GM23338 (cell line): ENCODE results near the gene CPNE6. TPM values are rescaled to one million over a fixed set of nuclear protein-coding genes. Genes with fewer than 3 reads are reported as not detected.

ENCODE experiments used
- ATAC-seq: fragments of 200-7000 bp; cut with Tn5 transposase; 3 replicates; pipeline ENCODE4 v1.9.1; 2020
- DNase-seq: peaks from one replicate; pipeline ENCODE4 v3.0.0-alpha.2; 2015; ENCODE audit warnings: low spot score
- H2AFZ ChIP-seq: fragments of 200-600 bp; sonication (generic); 2 replicates; pipeline ENCODE4 v1.8.0; 2016; ENCODE audit warnings: antibody characterized with exemption, mild to moderate bottlenecking, moderate library complexity
- H3F3A ChIP-seq: fragments of 200-600 bp; sonication (generic); replicated peaks from 2 replicates; pipeline ENCODE4 v1.8.0; 2017; ENCODE audit warnings: antibody characterized with exemption, mixed run types, low read depth
- H3K27ac ChIP-seq: fragments of 200-600 bp; sonication (generic); 2 replicates; pipeline ENCODE4 v1.6.1; 2016; ENCODE audit warnings: low read depth
- H3K27me3 ChIP-seq: fragments of 200-600 bp; sonication (generic); 2 replicates; pipeline ENCODE4 v1.8.0; 2016; ENCODE audit warnings: mild to moderate bottlenecking, mixed run types, moderate library complexity; ENCODE audit not compliant: insufficient read depth
- H3K36me3 ChIP-seq: fragments of 200-600 bp; sonication (generic); 2 replicates; pipeline ENCODE4 v1.8.0; 2016; ENCODE audit warnings: mild to moderate bottlenecking; ENCODE audit not compliant: insufficient read depth
- H3K4me1 ChIP-seq: fragments of 200-600 bp; sonication (generic); 2 replicates; pipeline ENCODE4 v1.8.0; 2016; ENCODE audit warnings: mild to moderate bottlenecking, moderate library complexity; ENCODE audit not compliant: insufficient read depth
- H3K4me2 ChIP-seq: fragments of 200-600 bp; sonication (generic); 2 replicates; pipeline ENCODE4 v1.7.1; 2017; ENCODE audit warnings: mixed run types
- H3K4me3 ChIP-seq: fragments of 200-600 bp; sonication (generic); 2 replicates; pipeline ENCODE4 v1.6.1; 2016; ENCODE audit warnings: mixed run types
- H3K79me2 ChIP-seq: fragments of 200-600 bp; sonication (generic); replicated peaks from 2 replicates; pipeline ENCODE4 v1.8.0; 2017; ENCODE audit warnings: mild to moderate bottlenecking; ENCODE audit not compliant: insufficient read depth
- H3K9me2 ChIP-seq: fragments of 200-600 bp; sonication (generic); 2 replicates; pipeline ENCODE4 v1.8.0; 2017; ENCODE audit not compliant: insufficient read depth
- H4K20me1 ChIP-seq: fragments of 200-600 bp; sonication (generic); replicated peaks from 2 replicates; pipeline ENCODE4 v1.8.0; 2017; ENCODE audit warnings: mild to moderate bottlenecking; ENCODE audit not compliant: insufficient read depth
- H3K27ac Mint-ChIP-seq: 2 replicates; pipeline ENCODE4 v1.8.0; 2020; ENCODE audit warnings: inconsistent platforms, mild to moderate bottlenecking, moderate library complexity, mixed read lengths
- H3K27me3 Mint-ChIP-seq: 3 replicates; pipeline ENCODE4 v1.8.0; 2022; ENCODE audit warnings: low read depth, mild to moderate bottlenecking, moderate library complexity, mixed read lengths, inconsistent platforms; ENCODE audit not compliant: insufficient read depth, poor library complexity
- H3K36me3 Mint-ChIP-seq: 3 replicates; pipeline ENCODE4 v1.8.0; 2021; ENCODE audit warnings: low read depth, mild to moderate bottlenecking, inconsistent platforms, moderate library complexity, mixed read lengths
- H3K4me1 Mint-ChIP-seq: 3 replicates; pipeline ENCODE4 v1.8.0; 2020; ENCODE audit warnings: mild to moderate bottlenecking, inconsistent platforms, mixed read lengths
- H3K4me3 Mint-ChIP-seq: 3 replicates; pipeline ENCODE4 v1.8.0; 2021; ENCODE audit warnings: moderate library complexity, mild to moderate bottlenecking, inconsistent platforms, mixed read lengths
- H3K9me3 Mint-ChIP-seq: 3 replicates; pipeline ENCODE4 v1.8.0; 2020; ENCODE audit warnings: moderate library complexity, mild to moderate bottlenecking, inconsistent platforms, mixed read lengths
- EZH2phosphoT487 ChIP-seq: fragments of 200-600 bp; sonication (generic); IDR thresholded peaks from one replicate; pipeline ENCODE4 v1.8.1; 2018; ENCODE audit warnings: antibody characterized with exemption; ENCODE audit not compliant: unreplicated experiment
- POLR2AphosphoS5 ChIP-seq: IDR thresholded peaks from 2 replicates; pipeline ENCODE4 v1.6.1; 2016; ENCODE audit warnings: antibody characterized with exemption, low read depth
- ZNF114 ChIP-seq: fragments of 250-450 bp; sonication (Bioruptor Pico); IDR thresholded peaks from 2 replicates; pipeline ENCODE4 v1.5.0; 2020; ENCODE audit warnings: mild to moderate bottlenecking, moderate library complexity
- polyA plus RNA-seq: library from polyadenylated mRNA; unstranded; fragments of >200 nt; fragmentation: Nextera tagmentation; extraction: Ambion mirVana; gene quantifications from 2 replicates; pipeline ENCODE4 v1.2.1, GENCODE V29; 2016
- total RNA-seq: library from RNA; depleted of rRNA; stranded (reverse); fragments of >200 nt; shearing (Covaris generic); gene quantifications from 2 replicates; pipeline ENCODE4 v1.2.3, GENCODE V29; 2014
- TF ChIP-seq, protein P1 (sequence below): fragments of 250-450 bp; sonication (Bioruptor Pico); IDR thresholded peaks from 2 replicates; pipeline ENCODE4 v1.5.0; 2020; ENCODE audit warnings: mild to moderate bottlenecking, moderate library complexity
- TF ChIP-seq, protein P2 (sequence below): IDR thresholded peaks from 2 replicates; pipeline ENCODE4 v1.6.1; 2016; ENCODE audit warnings: antibody characterized with exemption
- TF ChIP-seq, protein P3 (sequence below): IDR thresholded peaks from one replicate; pipeline ENCODE4 v1.6.1; 2018; ENCODE audit warnings: antibody characterized with exemption; ENCODE audit not compliant: unreplicated experiment

The CPNE6 gene
- total and polyA plus RNA-seq, 2 experiments from 2014 or later: 0.16 TPM; not detected in 1

DNA sequence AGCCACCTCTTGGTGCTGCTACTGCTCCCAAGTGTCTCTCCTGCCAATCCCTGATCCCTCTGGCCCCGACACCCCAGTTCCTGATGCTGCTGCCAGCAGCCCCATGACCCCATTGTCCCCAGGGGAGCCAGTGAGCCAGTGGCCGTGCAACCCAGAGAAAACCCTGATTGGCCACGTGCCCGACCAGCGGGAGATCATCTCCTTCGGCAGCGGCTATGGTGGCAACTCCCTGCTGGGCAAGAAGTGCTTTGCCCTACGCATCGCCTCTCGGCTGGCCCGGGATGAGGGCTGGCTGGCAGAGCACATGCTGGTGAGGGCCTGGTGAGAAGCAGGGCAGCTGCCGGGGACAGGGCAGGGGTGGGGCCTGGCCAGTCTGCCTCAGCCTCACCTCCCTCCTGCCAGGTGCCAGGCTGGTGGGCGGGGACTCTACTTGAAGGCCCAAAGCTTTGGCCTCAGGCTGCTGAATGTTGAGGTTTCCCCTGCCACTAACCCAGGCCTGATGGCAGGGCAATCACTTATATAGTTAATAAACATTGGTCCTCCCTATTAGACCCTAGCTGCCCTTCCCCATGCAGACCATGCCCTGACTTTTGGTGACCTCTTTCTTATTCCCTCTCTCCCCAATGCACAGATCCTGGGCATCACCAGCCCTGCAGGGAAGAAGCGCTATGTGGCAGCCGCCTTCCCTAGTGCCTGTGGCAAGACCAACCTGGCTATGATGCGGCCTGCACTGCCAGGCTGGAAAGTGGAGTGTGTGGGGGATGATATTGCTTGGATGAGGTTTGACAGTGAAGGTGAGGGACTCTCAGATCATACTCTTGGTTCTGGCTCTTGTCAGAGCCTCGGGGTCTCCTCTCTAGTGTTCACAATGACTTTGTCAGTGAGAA is 27.8 kb downstream of the CPNE6 start:
- no peak overlapping the region for H3K27ac Mint-ChIP-seq

DNA sequence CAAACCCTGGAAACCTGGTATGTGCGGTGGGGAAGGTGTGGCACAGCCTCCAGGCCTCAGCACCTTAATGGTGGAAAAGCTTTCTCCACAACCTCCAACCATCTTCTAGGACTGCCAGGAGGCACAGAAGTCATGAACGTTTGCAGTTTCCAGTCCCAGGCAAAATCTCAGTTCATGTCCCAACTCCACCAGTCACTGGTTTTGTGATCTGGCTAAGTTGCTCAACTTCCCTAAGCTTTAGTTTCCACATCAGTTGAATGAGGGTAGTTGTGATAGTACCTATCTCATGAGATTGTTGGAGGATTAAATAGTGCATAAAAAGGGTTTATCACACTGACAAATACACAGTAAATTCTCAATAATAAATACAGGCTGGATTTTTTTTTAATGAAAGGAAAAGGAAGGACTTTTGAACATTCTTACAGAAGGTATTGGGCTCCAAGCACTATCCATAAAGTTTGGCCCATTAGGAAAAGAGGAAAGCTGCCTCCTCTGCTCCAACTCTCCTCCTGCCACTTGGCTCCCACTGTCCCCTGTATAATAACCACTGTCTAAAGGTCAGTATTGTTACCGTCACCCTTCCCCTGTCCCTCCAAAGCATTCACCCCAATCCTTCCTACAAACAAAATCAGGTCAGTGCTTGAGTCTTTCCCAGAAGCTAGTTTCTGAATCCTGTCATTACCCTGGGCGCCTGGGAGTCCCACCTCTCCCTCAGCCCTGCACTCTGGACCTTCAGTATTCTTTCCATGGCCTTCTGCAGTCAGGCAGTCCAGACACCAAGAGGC is 29.0 kb downstream of the CPNE6 start:
- Histone ChIP-seq H3K27ac (no peak overlapping the region), H3K4me1 (peaks cover 6% of the 10 kb centered on the region), H3K4me3 (no peak overlapping the region), H3F3A (peaks cover 10% of the 10 kb centered on the region; the same call in 1 of the 2 replicates), H3K79me2 (peaks cover 11% of the 10 kb centered on the region), H4K20me1 (peaks cover 5% of the 10 kb centered on the region; the same call in 1 of the 2 replicates), H3K9me2 (no peaks in the 10 kb centered on the region), H3K27me3 (no peaks in the 10 kb centered on the region), H3K4me2 (no peak overlapping the region), H2AFZ (no peak overlapping the region), H3K36me3 (peaks cover 31% of the 10 kb centered on the region)
- no peak overlapping the region for H3K27ac Mint-ChIP-seq
- H3K4me1 Mint-ChIP-seq: peaks cover 12% of the 10 kb centered on the region
- H3K27me3 Mint-ChIP-seq: peaks cover 11% of the 10 kb centered on the region
- peaks cover 14% of the 10 kb centered on the region for H3K9me3 Mint-ChIP-seq
- H3K4me3 Mint-ChIP-seq: no peak overlapping the region
- H3K36me3 Mint-ChIP-seq: peaks cover 92% of the 10 kb centered on the region
- no peak for ATAC-seq
- DNase-seq: no peak
- TF ChIP-seq, protein P1, sequence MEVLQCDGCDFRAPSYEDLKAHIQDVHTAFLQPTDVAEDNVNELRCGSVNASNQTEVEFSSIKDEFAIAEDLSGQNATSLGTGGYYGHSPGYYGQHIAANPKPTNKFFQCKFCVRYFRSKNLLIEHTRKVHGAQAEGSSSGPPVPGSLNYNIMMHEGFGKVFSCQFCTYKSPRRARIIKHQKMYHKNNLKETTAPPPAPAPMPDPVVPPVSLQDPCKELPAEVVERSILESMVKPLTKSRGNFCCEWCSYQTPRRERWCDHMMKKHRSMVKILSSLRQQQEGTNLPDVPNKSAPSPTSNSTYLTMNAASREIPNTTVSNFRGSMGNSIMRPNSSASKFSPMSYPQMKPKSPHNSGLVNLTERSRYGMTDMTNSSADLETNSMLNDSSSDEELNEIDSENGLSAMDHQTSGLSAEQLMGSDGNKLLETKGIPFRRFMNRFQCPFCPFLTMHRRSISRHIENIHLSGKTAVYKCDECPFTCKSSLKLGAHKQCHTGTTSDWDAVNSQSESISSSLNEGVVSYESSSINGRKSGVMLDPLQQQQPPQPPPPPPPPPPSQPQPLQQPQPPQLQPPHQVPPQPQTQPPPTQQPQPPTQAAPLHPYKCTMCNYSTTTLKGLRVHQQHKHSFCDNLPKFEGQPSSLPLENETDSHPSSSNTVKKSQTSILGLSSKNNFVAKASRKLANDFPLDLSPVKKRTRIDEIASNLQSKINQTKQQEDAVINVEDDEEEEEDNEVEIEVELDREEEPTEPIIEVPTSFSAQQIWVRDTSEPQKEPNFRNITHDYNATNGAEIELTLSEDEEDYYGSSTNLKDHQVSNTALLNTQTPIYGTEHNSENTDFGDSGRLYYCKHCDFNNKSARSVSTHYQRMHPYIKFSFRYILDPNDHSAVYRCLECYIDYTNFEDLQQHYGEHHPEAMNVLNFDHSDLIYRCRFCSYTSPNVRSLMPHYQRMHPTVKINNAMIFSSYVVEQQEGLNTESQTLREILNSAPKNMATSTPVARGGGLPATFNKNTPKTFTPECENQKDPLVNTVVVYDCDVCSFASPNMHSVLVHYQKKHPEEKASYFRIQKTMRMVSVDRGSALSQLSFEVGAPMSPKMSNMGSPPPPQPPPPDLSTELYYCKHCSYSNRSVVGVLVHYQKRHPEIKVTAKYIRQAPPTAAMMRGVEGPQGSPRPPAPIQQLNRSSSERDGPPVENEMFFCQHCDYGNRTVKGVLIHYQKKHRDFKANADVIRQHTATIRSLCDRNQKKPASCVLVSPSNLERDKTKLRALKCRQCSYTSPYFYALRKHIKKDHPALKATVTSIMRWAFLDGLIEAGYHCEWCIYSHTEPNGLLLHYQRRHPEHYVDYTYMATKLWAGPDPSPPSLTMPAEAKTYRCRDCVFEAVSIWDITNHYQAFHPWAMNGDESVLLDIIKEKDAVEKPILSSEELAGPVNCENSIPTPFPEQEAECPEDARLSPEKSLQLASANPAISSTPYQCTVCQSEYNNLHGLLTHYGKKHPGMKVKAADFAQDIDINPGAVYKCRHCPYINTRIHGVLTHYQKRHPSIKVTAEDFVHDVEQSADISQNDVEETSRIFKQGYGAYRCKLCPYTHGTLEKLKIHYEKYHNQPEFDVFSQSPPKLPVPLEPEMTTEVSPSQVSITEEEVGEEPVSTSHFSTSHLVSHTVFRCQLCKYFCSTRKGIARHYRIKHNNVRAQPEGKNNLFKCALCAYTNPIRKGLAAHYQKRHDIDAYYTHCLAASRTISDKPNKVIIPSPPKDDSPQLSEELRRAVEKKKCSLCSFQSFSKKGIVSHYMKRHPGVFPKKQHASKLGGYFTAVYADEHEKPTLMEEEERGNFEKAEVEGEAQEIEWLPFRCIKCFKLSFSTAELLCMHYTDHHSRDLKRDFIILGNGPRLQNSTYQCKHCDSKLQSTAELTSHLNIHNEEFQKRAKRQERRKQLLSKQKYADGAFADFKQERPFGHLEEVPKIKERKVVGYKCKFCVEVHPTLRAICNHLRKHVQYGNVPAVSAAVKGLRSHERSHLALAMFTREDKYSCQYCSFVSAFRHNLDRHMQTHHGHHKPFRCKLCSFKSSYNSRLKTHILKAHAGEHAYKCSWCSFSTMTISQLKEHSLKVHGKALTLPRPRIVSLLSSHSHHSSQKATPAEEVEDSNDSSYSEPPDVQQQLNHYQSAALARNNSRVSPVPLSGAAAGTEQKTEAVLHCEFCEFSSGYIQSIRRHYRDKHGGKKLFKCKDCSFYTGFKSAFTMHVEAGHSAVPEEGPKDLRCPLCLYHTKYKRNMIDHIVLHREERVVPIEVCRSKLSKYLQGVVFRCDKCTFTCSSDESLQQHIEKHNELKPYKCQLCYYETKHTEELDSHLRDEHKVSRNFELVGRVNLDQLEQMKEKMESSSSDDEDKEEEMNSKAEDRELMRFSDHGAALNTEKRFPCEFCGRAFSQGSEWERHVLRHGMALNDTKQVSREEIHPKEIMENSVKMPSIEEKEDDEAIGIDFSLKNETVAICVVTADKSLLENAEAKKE: no peak
- no peak for TF ChIP-seq POLR2AphosphoS5
- TF ChIP-seq, protein P2, sequence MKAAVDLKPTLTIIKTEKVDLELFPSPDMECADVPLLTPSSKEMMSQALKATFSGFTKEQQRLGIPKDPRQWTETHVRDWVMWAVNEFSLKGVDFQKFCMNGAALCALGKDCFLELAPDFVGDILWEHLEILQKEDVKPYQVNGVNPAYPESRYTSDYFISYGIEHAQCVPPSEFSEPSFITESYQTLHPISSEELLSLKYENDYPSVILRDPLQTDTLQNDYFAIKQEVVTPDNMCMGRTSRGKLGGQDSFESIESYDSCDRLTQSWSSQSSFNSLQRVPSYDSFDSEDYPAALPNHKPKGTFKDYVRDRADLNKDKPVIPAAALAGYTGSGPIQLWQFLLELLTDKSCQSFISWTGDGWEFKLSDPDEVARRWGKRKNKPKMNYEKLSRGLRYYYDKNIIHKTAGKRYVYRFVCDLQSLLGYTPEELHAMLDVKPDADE: no peak

More for the DNA sequence above, 27.8 kb downstream of the CPNE6 start:
- ATAC-seq (no peak), DNase-seq (no peak)
- H3F3A ChIP-seq: 0 out of 2 replicates have a peak, but pooled peaks cover 10% of the 10 kb centered on the region
- H3K27ac ChIP-seq: no peak overlapping the region
- Mint-ChIP-seq H3K27me3 (peaks cover 11% of the 10 kb centered on the region), H3K9me3 (peaks cover 8% of the 10 kb centered on the region), H3K36me3 (peaks cover 90% of the 10 kb centered on the region), H3K4me1 (peaks cover 12% of the 10 kb centered on the region), H3K4me3 (no peak overlapping the region)
- peaks cover 5% of the 10 kb centered on the region; the same call in 1 of the 2 replicates for H4K20me1 ChIP-seq
- H2AFZ ChIP-seq: no peak overlapping the region
- H3K27me3 ChIP-seq: no peaks in the 10 kb centered on the region
- H3K9me2 ChIP-seq: no peaks in the 10 kb centered on the region
- TF ChIP-seq ZNF114 (CRISPR knock-in tag): no peak
- TF ChIP-seq EZH2phosphoT487: no peak
- TF ChIP-seq, protein P3, sequence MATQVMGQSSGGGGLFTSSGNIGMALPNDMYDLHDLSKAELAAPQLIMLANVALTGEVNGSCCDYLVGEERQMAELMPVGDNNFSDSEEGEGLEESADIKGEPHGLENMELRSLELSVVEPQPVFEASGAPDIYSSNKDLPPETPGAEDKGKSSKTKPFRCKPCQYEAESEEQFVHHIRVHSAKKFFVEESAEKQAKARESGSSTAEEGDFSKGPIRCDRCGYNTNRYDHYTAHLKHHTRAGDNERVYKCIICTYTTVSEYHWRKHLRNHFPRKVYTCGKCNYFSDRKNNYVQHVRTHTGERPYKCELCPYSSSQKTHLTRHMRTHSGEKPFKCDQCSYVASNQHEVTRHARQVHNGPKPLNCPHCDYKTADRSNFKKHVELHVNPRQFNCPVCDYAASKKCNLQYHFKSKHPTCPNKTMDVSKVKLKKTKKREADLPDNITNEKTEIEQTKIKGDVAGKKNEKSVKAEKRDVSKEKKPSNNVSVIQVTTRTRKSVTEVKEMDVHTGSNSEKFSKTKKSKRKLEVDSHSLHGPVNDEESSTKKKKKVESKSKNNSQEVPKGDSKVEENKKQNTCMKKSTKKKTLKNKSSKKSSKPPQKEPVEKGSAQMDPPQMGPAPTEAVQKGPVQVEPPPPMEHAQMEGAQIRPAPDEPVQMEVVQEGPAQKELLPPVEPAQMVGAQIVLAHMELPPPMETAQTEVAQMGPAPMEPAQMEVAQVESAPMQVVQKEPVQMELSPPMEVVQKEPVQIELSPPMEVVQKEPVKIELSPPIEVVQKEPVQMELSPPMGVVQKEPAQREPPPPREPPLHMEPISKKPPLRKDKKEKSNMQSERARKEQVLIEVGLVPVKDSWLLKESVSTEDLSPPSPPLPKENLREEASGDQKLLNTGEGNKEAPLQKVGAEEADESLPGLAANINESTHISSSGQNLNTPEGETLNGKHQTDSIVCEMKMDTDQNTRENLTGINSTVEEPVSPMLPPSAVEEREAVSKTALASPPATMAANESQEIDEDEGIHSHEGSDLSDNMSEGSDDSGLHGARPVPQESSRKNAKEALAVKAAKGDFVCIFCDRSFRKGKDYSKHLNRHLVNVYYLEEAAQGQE: no peak
- H3K4me1 ChIP-seq: peaks cover 8% of the 10 kb centered on the region
- H3K36me3 ChIP-seq: peaks cover 25% of the 10 kb centered on the region
- H3K4me2 ChIP-seq: no peak overlapping the region
- H3K4me3 ChIP-seq: no peak overlapping the region
- peaks cover 22% of the 10 kb centered on the region for H3K79me2 ChIP-seq
